ACC112 (cell line): Measurements from ENCODE around the gene UNC5A.

Experiments
- H2AFZ ChIP-seq: fragments of 200-600 bp; sonication (generic); one replicate; pipeline ENCODE4 v1.6.0; 2017; ENCODE audit warnings: antibody characterized with exemption, low read length; ENCODE audit not compliant: unreplicated experiment
- H3K27ac ChIP-seq: fragments of 200-600 bp; sonication (generic); 2 replicates; pipeline ENCODE4 v1.5.1; 2014; ENCODE audit warnings: low read depth, mild to moderate bottlenecking, antibody characterized with exemption, low read length, moderate library complexity
- H3K27me3 ChIP-seq: fragments of 200-600 bp; sonication (generic); 2 replicates; pipeline ENCODE4 v1.6.1; 2014; ENCODE audit warnings: mild to moderate bottlenecking, antibody characterized with exemption, low read length, moderate library complexity, mixed read lengths; ENCODE audit not compliant: insufficient read depth
- H3K36me3 ChIP-seq: fragments of 200-600 bp; sonication (generic); 2 replicates; pipeline ENCODE4 v1.6.1; 2016; ENCODE audit warnings: mild to moderate bottlenecking, antibody characterized with exemption, low read length, moderate library complexity, mixed read lengths; ENCODE audit not compliant: insufficient read depth
- H3K4me1 ChIP-seq: fragments of 200-600 bp; sonication (generic); one replicate; pipeline ENCODE4 v1.6.1; 2016; ENCODE audit warnings: low read length, mixed read lengths; ENCODE audit not compliant: insufficient read depth, unreplicated experiment, control insufficient read depth
- H3K4me3 ChIP-seq: fragments of 200-600 bp; sonication (generic); 2 replicates; pipeline ENCODE4 v1.5.1; 2014; ENCODE audit warnings: mild to moderate bottlenecking, low read depth, low read length
- H3K79me2 ChIP-seq: fragments of 200-600 bp; sonication (generic); one replicate; pipeline ENCODE4 v1.6.0; 2016; ENCODE audit warnings: low read length; ENCODE audit not compliant: control insufficient read depth, unreplicated experiment, insufficient read depth

Gene UNC5A

DNA sequence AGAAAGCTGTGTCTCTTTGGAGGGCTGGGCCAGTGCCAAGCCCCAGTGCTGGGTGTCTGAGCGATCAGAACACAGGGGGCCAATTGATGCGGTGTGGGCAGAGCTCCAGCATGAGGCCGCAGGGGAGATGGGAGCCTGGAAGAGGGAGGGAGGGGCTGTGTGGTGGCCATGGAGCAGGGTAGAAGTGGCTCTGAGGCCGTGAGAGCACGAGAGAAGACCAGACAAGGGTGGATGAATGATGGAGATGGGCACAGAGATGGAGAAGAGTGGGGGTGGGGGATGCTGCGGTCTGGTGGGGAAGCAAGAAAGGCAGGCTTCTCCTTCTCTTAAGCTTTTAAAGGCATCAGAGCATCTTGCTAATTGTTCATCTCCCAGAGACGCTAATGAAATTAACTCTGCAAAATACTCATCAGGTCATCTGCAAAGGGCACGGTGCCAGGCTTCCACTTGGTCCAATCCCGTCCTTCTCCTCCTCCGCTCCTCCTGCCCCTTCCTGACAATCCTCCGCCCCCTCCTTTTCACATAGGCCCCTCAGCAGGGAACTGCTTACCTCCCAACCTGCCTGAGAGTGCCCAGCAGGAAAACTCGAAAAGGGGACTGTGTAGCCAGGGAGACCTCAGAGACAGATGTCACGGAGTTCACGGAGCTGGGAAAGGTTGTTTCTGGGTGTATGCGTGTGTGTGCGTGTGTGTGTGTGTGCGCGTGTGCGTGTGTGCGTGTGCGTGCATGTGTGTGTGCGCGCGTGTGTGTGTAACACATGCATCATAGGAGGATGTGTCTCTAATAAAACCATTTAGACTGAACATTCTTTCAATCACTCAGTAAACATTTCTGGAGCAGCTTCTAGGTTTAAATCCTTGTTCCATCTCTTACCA, 7.1 kb upstream of the UNC5A start:
- H3K27ac ChIP-seq: no peak overlapping the region
- H3K79me2 ChIP-seq: no peaks in the 10 kb centered on the region
- H3K4me3 ChIP-seq: no peak overlapping the region
- H3K36me3 ChIP-seq: no peaks in the 10 kb centered on the region
- no peak overlapping the region for H2AFZ ChIP-seq
- H3K4me1 ChIP-seq: no peaks in the 10 kb centered on the region
- H3K27me3 ChIP-seq: peaks cover 71% of the 10 kb centered on the region

DNA sequence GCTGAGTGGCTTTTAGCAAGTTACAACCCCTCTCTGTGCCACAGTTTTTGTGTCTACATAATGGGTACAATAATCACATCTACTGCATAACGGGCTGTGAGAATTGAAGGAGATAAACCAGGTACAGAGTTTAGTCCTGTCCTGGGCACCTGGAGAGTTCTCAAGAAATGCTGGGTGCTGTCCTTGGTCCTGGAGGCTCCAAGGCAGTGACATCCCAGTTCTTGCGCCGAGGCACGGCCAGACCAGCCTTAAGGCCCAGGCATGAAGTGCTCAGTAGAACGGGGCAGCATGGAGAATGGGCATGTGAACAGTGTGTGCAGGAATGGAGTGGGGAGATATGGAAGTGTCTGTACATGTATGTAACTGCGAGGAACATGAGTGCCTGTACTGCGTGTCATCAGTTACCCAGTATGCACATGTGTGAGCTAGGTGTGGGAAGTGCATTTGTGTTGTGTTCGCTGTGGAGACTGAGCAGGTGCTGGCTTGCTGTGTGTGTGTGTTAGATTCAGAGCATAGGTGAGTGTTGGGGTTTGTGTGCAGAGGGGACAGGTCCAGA, 6.3 kb upstream of the UNC5A start:
- Histone ChIP-seq H3K4me3 (no peak overlapping the region), H3K4me1 (no peaks in the 10 kb centered on the region), H3K27me3 (peaks cover 71% of the 10 kb centered on the region), H2AFZ (no peak overlapping the region), H3K79me2 (no peaks in the 10 kb centered on the region), H3K36me3 (no peaks in the 10 kb centered on the region), H3K27ac (no peak overlapping the region)

DNA sequence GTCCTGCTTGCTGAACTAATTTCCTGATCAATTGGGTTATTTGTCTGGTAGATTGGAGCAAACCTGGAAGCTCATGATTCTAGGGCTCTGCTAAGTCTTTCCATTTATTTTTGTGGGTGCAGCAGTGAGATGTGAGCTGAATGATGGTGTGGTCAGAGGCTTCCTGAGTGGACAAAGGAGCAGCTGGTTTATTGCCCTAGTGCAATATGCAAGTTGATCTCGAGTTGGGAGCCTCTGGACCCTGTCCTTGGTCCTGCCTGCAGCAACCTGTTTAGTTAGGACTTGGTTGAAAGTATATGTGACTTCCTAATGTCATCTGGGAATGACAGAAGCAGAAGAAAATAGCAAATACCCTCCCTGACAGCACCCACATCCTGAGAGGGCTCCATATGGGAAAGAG, 4.2 kb upstream of the UNC5A start:
- H3K36me3 ChIP-seq: no peaks in the 10 kb centered on the region
- peaks cover 85% of the 10 kb centered on the region for H3K27me3 ChIP-seq
- H3K4me3 ChIP-seq: no peak overlapping the region
- H3K27ac ChIP-seq: no peak overlapping the region
- no peaks in the 10 kb centered on the region for H3K79me2 ChIP-seq
- H2AFZ ChIP-seq: no peak overlapping the region
- H3K4me1 ChIP-seq: no peaks in the 10 kb centered on the region

DNA sequence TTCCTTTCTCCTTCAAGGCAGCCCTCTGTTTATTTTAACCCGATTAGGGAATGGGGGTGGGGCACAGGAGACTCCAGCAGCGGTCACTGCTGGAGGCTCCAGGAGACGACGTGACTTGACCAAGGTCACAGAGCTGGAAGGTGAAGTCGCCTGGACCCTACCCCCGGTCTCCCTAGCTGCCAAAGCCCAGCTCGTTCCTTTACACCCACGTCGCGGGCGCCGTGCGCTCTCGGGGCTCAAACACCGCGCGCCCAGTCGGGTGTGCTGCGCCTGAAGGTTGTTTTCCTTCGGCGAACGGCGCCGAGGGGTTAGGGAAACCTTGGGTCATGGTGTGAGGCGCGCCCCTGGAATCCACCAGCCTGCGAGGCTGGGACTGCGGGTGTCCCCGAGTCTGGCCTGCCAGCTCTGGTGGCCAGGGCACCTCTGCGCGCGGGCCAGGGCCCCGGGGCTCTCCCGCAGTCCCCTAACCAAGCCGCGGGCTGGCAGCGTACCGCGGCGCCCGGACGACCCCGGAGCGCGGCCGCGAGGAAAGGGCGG, 747 bp upstream of the UNC5A start:
- Histone ChIP-seq H3K36me3 (no peaks in the 10 kb centered on the region), H3K4me3 (peak overlapping the region; percentile 23; the same call in 1 of the 2 replicates), H3K79me2 (no peaks in the 10 kb centered on the region), H2AFZ (no peak overlapping the region), H3K27ac (no peak overlapping the region), H3K27me3 (peaks cover 80% of the 10 kb centered on the region), H3K4me1 (no peaks in the 10 kb centered on the region)

DNA sequence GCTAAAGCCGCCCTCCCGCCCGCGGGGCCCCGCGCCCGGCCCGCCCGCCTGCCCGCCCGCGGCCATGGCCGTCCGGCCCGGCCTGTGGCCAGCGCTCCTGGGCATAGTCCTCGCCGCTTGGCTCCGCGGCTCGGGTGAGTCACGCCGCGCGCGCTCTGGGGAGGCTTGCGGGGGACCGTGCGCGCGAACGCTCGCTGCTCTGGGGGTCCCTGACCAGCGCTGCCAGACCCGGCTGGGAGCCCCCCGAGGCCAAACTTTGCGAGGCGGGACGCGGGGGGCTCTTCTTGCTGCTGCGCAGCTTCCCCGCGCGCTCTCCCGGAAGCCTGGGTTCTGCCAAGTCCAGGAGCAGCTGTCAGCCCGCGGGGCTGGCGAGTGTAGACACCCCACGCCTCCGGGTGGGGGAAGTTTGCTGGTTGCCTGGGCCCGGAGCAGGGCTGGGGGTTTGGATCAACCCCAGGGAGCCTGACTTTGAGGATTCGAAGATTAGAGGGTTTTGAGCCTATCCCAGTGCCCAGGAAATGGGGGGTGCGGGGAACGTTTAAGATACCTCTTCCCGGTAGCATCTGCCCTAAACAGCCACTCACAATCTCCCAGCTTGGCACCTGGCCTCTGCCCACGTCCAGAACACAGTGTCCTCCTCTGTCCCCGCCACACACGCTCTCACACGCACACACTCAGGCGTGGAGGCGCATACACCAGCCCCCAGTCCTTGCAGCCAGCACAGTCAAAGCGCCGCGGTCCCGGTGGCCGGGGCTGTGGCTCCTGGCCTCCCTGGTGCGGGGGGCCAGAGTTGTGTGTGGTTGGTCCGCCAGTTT, 535 bp downstream of the UNC5A start:
- Histone ChIP-seq H3K4me3 (peak overlapping the region; percentile 69), H3K27me3 (peaks cover 76% of the 10 kb centered on the region), H3K79me2 (no peaks in the 10 kb centered on the region), H2AFZ (no peak overlapping the region), H3K4me1 (no peaks in the 10 kb centered on the region), H3K27ac (no peak overlapping the region), H3K36me3 (no peaks in the 10 kb centered on the region)

DNA sequence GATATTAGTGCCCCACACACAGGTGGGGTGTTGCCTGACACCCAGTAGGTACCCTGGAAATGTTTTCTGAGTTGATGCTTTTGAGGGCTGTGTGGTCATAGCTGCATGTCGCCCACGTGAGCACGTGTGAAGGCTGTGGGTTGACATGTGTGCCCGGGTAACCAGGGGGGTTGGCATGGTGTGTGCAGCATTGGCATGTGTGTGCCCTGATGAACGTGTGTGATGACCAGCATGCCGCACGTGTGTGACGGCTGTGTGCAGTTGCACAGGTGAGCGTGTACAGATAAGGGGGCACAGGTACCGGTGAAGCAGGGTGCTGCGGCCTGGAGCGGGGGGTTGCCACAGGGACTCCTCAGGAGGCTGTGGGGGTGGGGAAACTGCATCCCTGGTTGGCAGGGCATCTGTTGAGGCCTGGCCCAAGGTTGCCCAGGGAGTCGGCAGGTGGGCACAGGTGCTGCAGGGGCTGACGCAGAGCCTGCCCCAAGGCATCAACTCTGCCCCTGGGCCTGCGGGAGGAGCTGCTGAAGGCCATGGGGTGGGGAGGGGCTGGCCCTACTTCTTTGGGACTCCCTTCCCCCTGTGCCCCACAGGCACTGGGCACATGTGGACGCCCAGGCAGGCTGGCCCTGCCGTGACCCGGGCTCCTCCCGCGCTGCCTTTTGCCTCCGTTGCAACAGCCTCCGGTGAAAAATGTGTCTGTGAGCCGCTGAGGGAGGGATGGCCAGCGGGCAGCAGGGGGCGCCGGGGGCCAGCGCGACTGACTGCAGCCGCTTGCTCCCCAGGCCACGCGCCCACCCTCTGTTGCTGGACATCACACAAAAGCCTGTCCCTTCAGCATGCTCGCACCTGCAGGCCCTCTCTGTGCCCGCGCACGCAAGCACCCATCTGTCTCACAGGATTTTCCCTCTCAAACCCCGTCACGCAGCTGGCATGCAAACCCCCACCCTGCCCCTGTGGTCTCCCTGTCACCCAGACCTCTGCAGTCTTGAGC, 2.2 kb downstream of the UNC5A start:
- no peak overlapping the region for H3K4me3 ChIP-seq
- no peak overlapping the region for H2AFZ ChIP-seq
- no peaks in the 10 kb centered on the region for H3K4me1 ChIP-seq
- H3K79me2 ChIP-seq: no peaks in the 10 kb centered on the region
- H3K36me3 ChIP-seq: no peaks in the 10 kb centered on the region
- H3K27ac ChIP-seq: no peak overlapping the region
- peaks cover 73% of the 10 kb centered on the region for H3K27me3 ChIP-seq

DNA sequence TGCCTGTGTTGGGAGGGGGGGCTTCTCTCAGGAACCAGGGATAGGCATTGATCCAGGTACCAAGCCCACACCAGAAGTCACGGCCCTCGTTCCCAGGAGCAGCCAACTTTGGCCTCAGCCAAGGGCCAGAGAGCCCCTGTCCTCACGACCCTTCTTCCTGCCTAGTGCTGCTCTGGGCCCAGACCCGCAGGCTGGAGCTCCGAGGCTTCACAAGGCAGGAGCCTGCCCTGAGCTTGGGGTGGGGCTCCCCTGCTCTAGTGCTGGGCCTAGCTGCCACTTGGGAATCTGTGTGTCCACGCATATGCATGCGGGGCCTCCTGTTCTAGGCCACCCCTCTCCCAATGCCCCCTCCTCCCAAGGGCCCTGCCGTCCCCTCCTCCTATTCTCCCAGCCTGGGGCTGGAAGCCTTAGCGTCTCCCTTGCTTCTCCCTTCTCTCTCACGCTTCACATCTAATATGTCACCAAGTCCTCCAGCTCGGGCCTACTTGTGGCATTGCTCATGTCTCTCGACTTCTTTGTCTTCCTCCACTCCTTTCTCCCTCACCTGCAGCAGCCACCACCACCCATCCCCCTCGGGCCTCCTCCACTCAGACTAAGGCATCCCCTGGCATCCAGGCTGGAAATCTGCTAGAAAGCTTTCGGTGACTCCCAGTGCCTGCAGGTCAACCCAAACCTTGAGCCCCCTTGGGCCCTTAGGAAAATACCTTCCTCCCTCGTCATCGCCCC, 3.4 kb downstream of the UNC5A start:
- Histone ChIP-seq H2AFZ (no peak overlapping the region), H3K27ac (no peak overlapping the region), H3K4me3 (no peak overlapping the region), H3K27me3 (peaks cover 73% of the 10 kb centered on the region), H3K36me3 (no peaks in the 10 kb centered on the region), H3K79me2 (no peaks in the 10 kb centered on the region), H3K4me1 (no peaks in the 10 kb centered on the region)

DNA sequence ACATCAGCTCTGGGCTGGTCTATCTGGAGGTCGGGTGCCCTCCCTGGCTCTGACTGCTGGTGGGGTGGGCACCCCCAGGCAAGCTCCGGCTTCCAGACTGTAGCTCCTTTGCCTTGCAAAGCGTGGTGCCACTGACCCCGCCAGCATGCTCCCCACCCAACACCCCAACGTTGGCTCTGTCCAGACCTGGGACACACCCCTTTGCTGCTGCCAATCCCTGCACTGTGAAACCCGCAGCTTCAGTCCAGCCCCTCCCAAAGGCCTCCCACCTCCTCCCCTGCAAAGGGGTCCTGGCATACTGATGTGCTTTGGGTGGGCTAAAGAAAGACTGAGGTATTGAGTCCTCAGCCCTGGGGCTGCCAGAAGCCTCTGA, 3.9 kb downstream of the UNC5A start:
- no peak overlapping the region for H3K4me3 ChIP-seq
- H3K79me2 ChIP-seq: no peaks in the 10 kb centered on the region
- peaks cover 73% of the 10 kb centered on the region for H3K27me3 ChIP-seq
- H2AFZ ChIP-seq: no peak overlapping the region
- no peak overlapping the region for H3K27ac ChIP-seq
- no peaks in the 10 kb centered on the region for H3K4me1 ChIP-seq
- no peaks in the 10 kb centered on the region for H3K36me3 ChIP-seq

DNA sequence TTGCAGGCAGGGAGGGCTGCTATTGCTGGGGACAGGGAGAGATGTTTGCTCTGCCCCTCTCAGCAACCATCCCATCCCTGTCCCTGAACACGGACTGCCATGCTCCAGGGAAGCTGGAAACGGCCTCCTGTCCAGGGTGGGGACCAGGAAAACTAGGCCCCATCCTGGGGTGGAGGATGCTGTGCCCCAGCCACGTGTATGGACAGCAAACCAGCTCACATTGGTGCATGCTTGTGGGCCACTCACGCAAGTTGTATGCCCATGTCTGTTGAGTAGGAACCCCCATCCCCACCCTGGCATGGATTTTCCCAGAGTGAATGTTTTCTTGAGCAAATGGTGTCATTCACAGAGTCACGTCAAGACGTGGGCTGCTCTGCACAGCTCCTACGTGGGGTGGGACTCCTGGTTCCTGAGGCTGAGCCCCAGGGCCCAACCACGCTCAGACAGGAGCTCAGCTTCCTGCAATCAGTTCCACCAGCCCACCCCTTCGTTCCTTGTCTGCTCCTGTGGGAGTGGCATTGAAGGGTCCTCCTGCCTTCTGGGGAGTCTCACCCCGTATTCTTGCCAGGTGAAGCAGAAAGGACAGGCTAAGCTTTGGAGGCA, 4.6 kb downstream of the UNC5A start:
- H2AFZ ChIP-seq: no peak overlapping the region
- H3K27me3 ChIP-seq: peaks cover 72% of the 10 kb centered on the region
- no peaks in the 10 kb centered on the region for H3K36me3 ChIP-seq
- no peak overlapping the region for H3K27ac ChIP-seq
- no peak overlapping the region for H3K4me3 ChIP-seq
- H3K4me1 ChIP-seq: no peaks in the 10 kb centered on the region
- no peaks in the 10 kb centered on the region for H3K79me2 ChIP-seq
